GM12891 (cell line): ENCODE data around the gene C5orf22.

ENCODE experiments used
- POLR2A ChIP-seq: IDR thresholded peaks from 2 replicates; pipeline ENCODE4 v1.6.1; 2011; ENCODE audit warnings: low read depth, low read length, control low read depth
- POLR2AphosphoS5 ChIP-seq: IDR thresholded peaks from 2 replicates; pipeline ENCODE4 v1.6.1; 2011; ENCODE audit warnings: low read depth, low read length, control low read depth
- TAF1 ChIP-seq: IDR thresholded peaks from 2 replicates; pipeline ENCODE4 v1.6.1; 2011; ENCODE audit warnings: low read depth, low read length, control low read depth

- TF ChIP-seq POLR2A (no peak), POLR2AphosphoS5 (no peak), TAF1 (no peak)
Measured at GRCh38 chr5:31574772-31575171, 42.7 kb downstream of the C5orf22 start.
